Activated T-cell treated with anti-CD3 and anti-CD28 coated beads, Interleukin-2, amount 50 U/mL, for 4 hours (primary cell): ENCODE results near the gene MEPCE. TPM values are rescaled to one million over a fixed set of nuclear protein-coding genes. Genes with fewer than 3 reads are reported as not detected.
"Not testable (repeated sequence)": the region's sequence is repeated elsewhere in the genome, so short reads cannot be mapped to it uniquely, and the experiment has no call there.

Experiments
- ATAC-seq, 2 donors: fragments of 200-7000 bp; cut with Tn5 transposase; one replicate each; pipeline ENCODE4 v1.10.0; 2021
- DNase-seq: peaks from one replicate; pipeline ENCODE4 v3.0.0-alpha.2; 2020
- H3K27me3 Mint-ChIP-seq: one replicate; pipeline ENCODE4 v1.8.0; 2021; ENCODE audit warnings: low read depth, mixed read lengths
- H3K36me3 Mint-ChIP-seq: one replicate; pipeline ENCODE4 v1.8.0; 2022; ENCODE audit warnings: mixed read lengths; ENCODE audit not compliant: insufficient read depth
- H3K4me1 Mint-ChIP-seq: one replicate; pipeline ENCODE4 v1.8.0; 2021; ENCODE audit warnings: low read depth, mixed read lengths
- H3K4me3 Mint-ChIP-seq: one replicate; pipeline ENCODE4 v1.8.0; 2021; ENCODE audit warnings: mild to moderate bottlenecking, moderate library complexity, mixed read lengths
- H3K9me3 Mint-ChIP-seq: one replicate; pipeline ENCODE4 v1.8.0; 2021; ENCODE audit warnings: mixed read lengths
- total RNA-seq, 3 donors: library from RNA; stranded (reverse); gene quantifications; one replicate each; pipeline ENCODE4 v1.2.1, GENCODE V29; 2021

MEPCE gene
- total RNA-seq, 3 donors from 2014 or later, result 82.4 to 87.2 (median 84.4) TPM

DNA sequence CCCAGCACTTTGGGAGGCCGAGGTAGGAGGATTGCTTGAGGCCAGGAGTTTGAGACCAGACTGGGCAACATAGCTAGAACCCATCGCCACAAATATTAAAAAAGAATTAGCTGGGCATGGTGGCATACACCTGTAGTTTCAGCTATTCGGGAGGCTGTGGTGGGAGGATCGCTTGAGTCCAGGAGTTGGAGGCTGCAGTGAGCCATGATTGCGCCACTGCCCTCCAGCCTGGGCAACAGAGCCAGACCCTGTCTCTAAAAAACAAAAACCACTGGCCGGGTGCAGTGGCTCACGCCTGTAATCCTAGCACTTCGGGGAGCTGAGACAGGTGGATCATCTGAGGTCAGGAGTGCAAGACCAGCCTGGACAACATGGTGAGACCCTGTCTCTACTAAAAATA is 24.2 kb downstream of the MEPCE start:
- not testable (repeated sequence) for H3K27me3 Mint-ChIP-seq, H3K36me3 Mint-ChIP-seq, DNase-seq, H3K9me3 Mint-ChIP-seq, ATAC-seq, H3K4me3 Mint-ChIP-seq
- peaks cover 13% of the 10 kb centered on the region for H3K4me1 Mint-ChIP-seq

DNA sequence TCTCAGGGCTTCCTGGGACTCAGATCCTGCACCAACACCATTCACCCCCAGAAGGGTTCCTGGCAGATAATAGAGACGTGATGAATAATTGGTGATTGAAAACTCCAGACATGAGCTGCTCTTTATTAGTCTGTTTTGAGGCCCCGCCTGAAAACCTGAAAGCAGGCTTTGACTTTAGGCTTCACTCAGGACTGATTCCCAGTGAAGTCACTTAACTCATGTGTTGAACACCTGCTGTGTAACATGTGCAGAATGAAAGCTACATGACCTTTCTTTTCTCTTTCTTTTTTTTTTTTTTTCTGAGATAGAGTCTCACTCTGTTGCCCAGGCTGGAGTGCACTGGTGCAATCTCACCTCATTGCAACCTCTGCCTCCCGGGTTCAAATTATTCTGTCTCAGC is 25.6 kb downstream of the MEPCE start:
- no peak for DNase-seq
- Mint-ChIP-seq H3K4me3 (no peak overlapping the region), H3K27me3 (no peaks in the 10 kb centered on the region), H3K4me1 (peaks cover 13% of the 10 kb centered on the region), H3K9me3 (no peaks in the 10 kb centered on the region), H3K36me3 (no peaks in the 10 kb centered on the region)
- ATAC-seq, result no peak

DNA sequence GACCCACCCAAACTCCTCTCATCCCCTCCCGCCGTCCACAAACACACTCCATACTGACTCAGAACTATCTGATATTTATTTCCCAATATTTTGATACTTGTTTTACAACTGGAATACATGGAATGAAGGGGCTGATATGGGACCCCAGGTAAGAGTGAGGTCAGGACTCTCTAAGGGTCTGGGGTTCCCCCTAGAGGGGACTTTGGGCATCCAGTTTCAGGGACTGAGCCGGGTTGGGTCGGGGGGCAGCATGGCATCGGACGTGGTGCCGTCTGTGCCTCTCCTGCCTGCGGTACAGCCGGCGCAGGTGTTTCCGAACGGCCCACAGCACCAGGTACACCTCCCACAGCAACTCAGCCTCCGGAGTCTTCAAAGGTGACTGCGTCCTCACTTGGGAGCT is 26.9 kb downstream of the MEPCE start:
- no peak overlapping the region for H3K4me3 Mint-ChIP-seq
- H3K4me1 Mint-ChIP-seq, result peaks cover 10% of the 10 kb centered on the region
- no peaks in the 10 kb centered on the region for H3K27me3 Mint-ChIP-seq
- H3K36me3 Mint-ChIP-seq, result no peaks in the 10 kb centered on the region
- no peak for DNase-seq
- no peak for ATAC-seq
- H3K9me3 Mint-ChIP-seq, result no peaks in the 10 kb centered on the region

GRCh38 chr7:100457033-100457432 is 27.4 kb downstream of the MEPCE start:
- H3K36me3 Mint-ChIP-seq, result no peaks in the 10 kb centered on the region
- H3K4me3 Mint-ChIP-seq, result no peak overlapping the region
- H3K9me3 Mint-ChIP-seq, result no peaks in the 10 kb centered on the region
- ATAC-seq (no peak), DNase-seq (no peak)
- H3K4me1 Mint-ChIP-seq, result peaks cover 10% of the 10 kb centered on the region
- H3K27me3 Mint-ChIP-seq, result no peaks in the 10 kb centered on the region

DNA sequence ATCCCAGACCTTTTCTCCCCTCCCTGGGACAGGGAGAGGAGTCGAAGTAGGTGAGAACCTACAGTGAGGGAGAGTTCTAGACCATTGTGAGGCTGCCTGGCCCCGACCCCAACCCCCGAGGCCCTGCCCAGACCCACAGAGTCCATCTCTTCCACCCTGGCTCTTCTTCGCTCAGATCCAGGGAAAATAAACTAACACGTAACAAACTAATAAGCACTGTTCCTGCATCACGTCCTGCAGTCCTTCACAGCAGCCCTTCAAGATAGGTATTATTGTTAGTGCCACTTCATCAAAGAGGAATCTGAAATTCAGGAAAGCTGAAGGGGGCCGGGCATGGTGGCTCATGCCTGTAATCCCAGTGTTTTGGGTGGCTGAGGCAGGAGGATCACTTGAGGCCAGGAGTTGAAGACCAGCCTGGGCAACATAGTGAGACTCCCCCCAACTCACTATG is 34.6 kb downstream of the MEPCE start, which contains the start of gene SPACDR:
SPACDR (minus strand) TSS at position 51 of the 451 bp plus-strand sequence. CDS start 235 bp downstream, outside the sequence.
- DNase-seq, result no peak
- H3K27me3 Mint-ChIP-seq, result no peaks in the 10 kb centered on the region
- no peak for ATAC-seq
- no peak within 1 kb of the TSS for H3K4me3 Mint-ChIP-seq
- peaks cover 2% of the 10 kb centered on the region for H3K36me3 Mint-ChIP-seq
- peaks cover 2% of the 10 kb centered on the region for H3K4me1 Mint-ChIP-seq
- H3K9me3 Mint-ChIP-seq, result no peaks in the 10 kb centered on the region

- H3K9me3 Mint-ChIP-seq, result no peaks in the 10 kb centered on the region
- peaks cover 2% of the 10 kb centered on the region for H3K36me3 Mint-ChIP-seq
- no peak for DNase-seq
- no peaks in the 10 kb centered on the region for H3K27me3 Mint-ChIP-seq
- H3K4me3 Mint-ChIP-seq, result no peak overlapping the region
- ATAC-seq, result no peak
- H3K4me1 Mint-ChIP-seq, result peaks cover 3% of the 10 kb centered on the region
Measured at GRCh38 chr7:100464791-100465190, 35.2 kb downstream of the MEPCE start.

DNA sequence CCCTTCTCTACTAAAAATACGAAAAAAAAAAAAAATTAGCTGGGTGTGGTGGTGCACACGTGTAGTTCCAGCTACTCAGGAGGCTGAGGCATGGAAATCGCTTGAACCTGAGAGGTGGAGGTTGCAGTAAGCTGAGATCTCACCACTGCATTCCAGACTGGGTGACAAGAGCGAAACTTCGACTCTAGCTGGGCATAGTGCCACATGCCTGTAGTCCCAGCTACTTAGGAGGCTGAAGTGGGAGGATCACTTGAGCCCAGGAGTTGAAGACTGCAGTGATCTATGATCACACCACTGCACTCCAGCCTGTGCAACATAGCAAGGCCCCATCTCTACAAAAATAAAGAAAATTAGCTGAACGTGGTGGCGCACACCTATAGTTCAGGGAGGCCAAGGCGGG is 35.7 kb downstream of the MEPCE start:
- Mint-ChIP-seq H3K9me3 (no peaks in the 10 kb centered on the region), H3K27me3 (no peaks in the 10 kb centered on the region), H3K36me3 (peaks cover 2% of the 10 kb centered on the region), H3K4me1 (peaks cover 6% of the 10 kb centered on the region), H3K4me3 (no peak overlapping the region)
- DNase-seq, result no peak
- no peak for ATAC-seq

DNA sequence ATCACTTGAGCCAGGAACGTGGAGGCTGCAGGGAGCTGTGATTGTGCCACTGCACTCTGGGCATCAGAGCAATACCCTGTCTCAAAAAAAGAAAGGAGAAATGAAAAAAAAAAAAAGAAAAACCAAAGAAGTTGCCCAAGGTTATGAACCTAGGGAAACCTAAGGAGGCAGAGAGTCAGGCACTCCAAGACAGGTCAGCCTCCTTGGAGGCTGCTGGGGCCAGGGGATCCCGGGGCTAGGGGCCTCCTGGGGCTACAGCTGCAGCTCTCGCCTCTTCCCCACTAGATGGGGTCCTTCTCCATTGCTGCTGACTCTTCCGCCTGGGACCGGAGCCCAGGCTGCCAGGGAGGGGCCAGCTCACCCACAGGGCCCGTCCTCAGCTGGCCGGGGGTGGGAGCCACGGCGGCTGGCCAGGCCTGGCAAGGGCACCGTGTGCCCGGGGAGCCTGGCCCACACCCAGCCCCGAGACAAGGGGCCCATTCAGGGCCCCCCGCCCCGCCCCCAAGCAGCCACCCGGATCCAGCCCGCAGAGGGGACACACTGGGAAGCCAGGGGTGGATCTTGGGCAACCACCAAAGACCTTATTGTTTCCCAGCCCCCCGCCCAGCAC is 36.2 kb downstream of the MEPCE start:
- ATAC-seq, result no peak
- Mint-ChIP-seq H3K4me3 (no peak overlapping the region), H3K4me1 (peaks cover 6% of the 10 kb centered on the region), H3K27me3 (no peaks in the 10 kb centered on the region), H3K9me3 (no peaks in the 10 kb centered on the region), H3K36me3 (peaks cover 5% of the 10 kb centered on the region)
- DNase-seq, result no peak

DNA sequence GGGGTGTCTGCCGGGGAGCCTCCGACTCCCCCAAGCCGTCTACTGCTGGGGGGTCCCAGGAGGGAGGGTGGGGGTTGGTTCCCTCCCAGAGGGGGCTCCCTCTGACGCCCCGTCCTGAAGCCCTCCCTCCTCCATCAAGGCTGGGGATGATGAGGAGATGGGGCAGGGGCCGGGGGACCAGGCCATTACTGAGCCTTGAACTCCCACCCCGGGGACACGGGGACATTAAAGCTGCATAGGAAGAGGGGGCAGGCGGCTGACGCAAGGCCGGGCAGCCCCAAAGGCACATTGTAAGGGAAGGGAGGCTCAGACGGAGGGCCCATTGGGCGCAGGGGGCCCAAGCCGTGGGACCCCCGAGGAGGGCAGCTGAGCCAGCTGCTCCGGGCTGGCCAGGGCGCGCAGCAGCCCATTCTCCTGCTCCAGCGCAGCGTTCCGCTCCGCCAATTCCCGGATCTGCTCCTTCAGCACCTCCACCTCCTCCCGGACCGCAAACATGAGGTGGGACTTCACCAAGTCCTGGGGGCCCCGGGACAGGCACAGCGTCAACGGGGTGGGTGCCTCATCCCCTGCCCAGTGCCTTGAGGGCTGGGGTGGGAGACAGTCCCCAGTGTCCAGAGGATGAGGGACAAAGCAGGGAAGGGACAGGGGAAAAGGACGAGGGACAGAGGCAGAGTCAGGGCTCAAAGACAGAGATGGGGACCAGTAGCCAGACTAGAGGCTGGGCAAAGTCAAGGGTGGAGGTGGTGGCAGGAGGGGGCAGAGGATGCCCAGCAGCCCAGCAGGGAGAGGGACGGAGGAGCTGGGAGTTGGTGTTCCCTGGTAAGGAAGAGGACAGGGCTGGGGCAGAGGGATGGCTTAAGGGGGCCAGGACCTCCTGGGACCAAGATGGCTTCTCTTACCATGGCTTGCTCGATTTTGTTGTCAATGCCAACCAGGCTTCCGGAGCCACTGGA is 37.3 kb downstream of the MEPCE start:
- no peaks in the 10 kb centered on the region for H3K9me3 Mint-ChIP-seq
- peaks cover 7% of the 10 kb centered on the region for H3K36me3 Mint-ChIP-seq
- H3K4me1 Mint-ChIP-seq, result peaks cover 8% of the 10 kb centered on the region
- H3K4me3 Mint-ChIP-seq, result no peak overlapping the region
- ATAC-seq (no peak), DNase-seq (no peak)
- H3K27me3 Mint-ChIP-seq, result no peaks in the 10 kb centered on the region

- peaks cover 9% of the 10 kb centered on the region for H3K4me1 Mint-ChIP-seq
- H3K27me3 Mint-ChIP-seq, result no peaks in the 10 kb centered on the region
- DNase-seq (no peak), ATAC-seq (no peak)
- peaks cover 7% of the 10 kb centered on the region for H3K36me3 Mint-ChIP-seq
- no peaks in the 10 kb centered on the region for H3K9me3 Mint-ChIP-seq
- H3K4me3 Mint-ChIP-seq, result no peak overlapping the region
Measured at GRCh38 chr7:100467638-100468373, 38.2 kb downstream of the MEPCE start.

DNA sequence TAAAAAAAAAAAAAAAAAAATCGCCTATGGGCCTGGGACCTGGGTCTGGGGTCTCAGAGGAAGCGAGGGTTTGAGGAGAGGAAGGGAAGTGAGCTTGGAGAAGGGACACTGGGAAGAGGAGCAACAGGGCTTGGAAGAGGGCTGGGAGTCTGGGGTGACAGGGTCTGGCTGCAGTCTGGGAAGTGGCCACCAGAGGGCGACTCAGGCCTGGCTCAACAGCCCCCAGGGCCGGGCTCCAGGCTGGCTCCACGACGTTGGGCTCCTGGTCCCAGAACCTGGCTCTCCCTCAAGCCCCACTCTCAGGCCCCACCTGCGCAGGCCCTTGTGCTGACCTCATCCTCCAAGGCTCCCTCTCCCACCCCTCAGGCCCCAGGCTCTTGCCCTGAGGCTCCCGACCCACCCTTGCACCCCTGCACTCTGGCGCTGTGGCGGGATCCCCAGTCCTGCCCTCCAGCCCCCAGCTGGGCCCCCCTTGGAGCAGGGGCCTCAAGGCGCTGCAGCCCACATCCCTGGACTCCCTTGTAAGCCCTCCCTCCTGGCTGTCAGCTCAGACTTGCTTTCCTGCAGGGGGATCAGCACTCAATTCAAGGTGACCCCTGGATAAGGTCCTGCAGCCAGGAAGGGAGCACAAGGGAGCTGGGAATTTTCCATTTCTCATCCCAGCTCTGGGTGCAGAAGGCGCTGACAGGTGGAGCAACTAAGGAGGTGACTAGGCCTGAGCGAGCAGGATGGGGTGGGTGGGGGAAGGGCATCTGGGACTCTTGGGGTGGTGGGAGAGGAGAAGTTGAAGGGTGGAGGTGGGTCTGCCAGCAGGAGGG is 39.8 kb downstream of the MEPCE start:
- ATAC-seq (peak; percentile 87 to 94), DNase-seq (peak; percentile 86)
- H3K36me3 Mint-ChIP-seq, result peaks cover 8% of the 10 kb centered on the region
- H3K27me3 Mint-ChIP-seq, result no peaks in the 10 kb centered on the region
- no peaks in the 10 kb centered on the region for H3K9me3 Mint-ChIP-seq
- no peak overlapping the region for H3K4me3 Mint-ChIP-seq
- H3K4me1 Mint-ChIP-seq, result peaks cover 20% of the 10 kb centered on the region

GRCh38 chr7:100471021-100471420 is 41.4 kb downstream of the MEPCE start:
- Mint-ChIP-seq H3K4me3 (no peak overlapping the region), H3K4me1 (peaks cover 31% of the 10 kb centered on the region)
- ATAC-seq, result no peak

GRCh38 chr7:100472121-100472851 is 42.7 kb downstream of the MEPCE start:
- DNase-seq (no peak), ATAC-seq (no peak)
- Mint-ChIP-seq H3K9me3 (no peaks in the 10 kb centered on the region), H3K4me1 (peaks cover 43% of the 10 kb centered on the region), H3K27me3 (no peaks in the 10 kb centered on the region), H3K4me3 (no peak overlapping the region), H3K36me3 (peaks cover 8% of the 10 kb centered on the region)

More at GRCh38 chr7:100471021-100471420, 41.4 kb downstream of the MEPCE start:
- no peak for DNase-seq
- H3K9me3 Mint-ChIP-seq, result no peaks in the 10 kb centered on the region
- H3K36me3 Mint-ChIP-seq, result peaks cover 8% of the 10 kb centered on the region
- no peaks in the 10 kb centered on the region for H3K27me3 Mint-ChIP-seq
